Measurements from ENCODE around the gene C1QTNF2. TPM values are rescaled to one million over a fixed set of nuclear protein-coding genes. Genes with fewer than 3 reads are reported as not detected.

The C1QTNF2 gene
- polyA plus RNA-seq, 1 donor (not counting 4 experiments of a cell fraction or from before 2014, with no cell fraction given): 0.07 TPM

DNA sequence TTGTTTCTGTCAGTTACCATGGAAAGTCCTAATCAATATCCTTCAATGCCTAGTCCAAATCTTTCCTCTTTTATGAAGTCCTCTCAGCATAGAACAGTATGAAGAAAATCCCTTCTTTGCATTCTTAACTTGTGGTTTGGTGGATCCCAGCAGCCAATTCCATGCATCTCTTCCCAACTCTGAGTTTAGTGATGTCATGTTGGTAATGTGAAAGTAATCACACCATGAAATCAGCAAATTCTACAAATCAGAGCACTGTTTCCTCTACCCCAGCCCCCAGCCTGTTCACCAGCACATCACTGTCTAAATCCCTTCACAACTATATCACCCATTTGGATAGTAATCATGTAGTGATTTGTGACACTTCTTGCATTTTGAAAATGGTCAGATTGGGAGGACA lies 4.7 kb upstream of the C1QTNF2 start:
- FAIRE-seq: no peak
- H3K9ac ChIP-seq (ENCODE audit: control insufficient read depth, extremely low read depth, insufficient read depth, low read length): no peak overlapping the region
- H3K79me2 ChIP-seq (ENCODE audit: control insufficient read depth, insufficient read depth, low read length): no peaks in the 10 kb centered on the region
- no peaks in the 10 kb centered on the region for H3K9me1 ChIP-seq (ENCODE audit: control insufficient read depth, extremely low read depth, insufficient read depth, low read length)
- no peak overlapping the region for H3K4me3 ChIP-seq (ENCODE audit: control insufficient read depth in 2 of 3, extremely low read depth in 1 of 3, insufficient read depth in 2 of 3, low read depth in 1 of 3, low read length in 3 of 3)
- H3K4me2 ChIP-seq (ENCODE audit: control insufficient read depth, extremely low read depth, insufficient read depth, low read depth, low read length): no peak overlapping the region
- DNase-seq (ENCODE audit: low read depth, low spot score): no peak
- no peaks in the 10 kb centered on the region for H3K9me3 ChIP-seq (ENCODE audit: control insufficient read depth, low read depth, low read length)
- H3K4me1 ChIP-seq (ENCODE audit: control insufficient read depth, extremely low read depth, insufficient read depth, low read length): peaks cover 4% of the 10 kb centered on the region
- H3K27me3 ChIP-seq (ENCODE audit: control insufficient read depth, extremely low read depth, insufficient read depth, low read length): peaks cover 11% of the 10 kb centered on the region
- no peak overlapping the region for H2AFZ ChIP-seq (ENCODE audit: control insufficient read depth, low read length)
- H3K36me3 ChIP-seq (ENCODE audit: control insufficient read depth in 2 of 2, extremely low read depth in 1 of 2, insufficient read depth in 2 of 2, low read length in 2 of 2): no peaks in the 10 kb centered on the region
- no peaks in the 10 kb centered on the region for H4K20me1 ChIP-seq (ENCODE audit: control insufficient read depth, extremely low read depth, insufficient read depth, low read length)
- H3K27ac ChIP-seq (ENCODE audit: control insufficient read depth, insufficient read depth, low read length): no peak overlapping the region
- TF ChIP-seq, protein P1, sequence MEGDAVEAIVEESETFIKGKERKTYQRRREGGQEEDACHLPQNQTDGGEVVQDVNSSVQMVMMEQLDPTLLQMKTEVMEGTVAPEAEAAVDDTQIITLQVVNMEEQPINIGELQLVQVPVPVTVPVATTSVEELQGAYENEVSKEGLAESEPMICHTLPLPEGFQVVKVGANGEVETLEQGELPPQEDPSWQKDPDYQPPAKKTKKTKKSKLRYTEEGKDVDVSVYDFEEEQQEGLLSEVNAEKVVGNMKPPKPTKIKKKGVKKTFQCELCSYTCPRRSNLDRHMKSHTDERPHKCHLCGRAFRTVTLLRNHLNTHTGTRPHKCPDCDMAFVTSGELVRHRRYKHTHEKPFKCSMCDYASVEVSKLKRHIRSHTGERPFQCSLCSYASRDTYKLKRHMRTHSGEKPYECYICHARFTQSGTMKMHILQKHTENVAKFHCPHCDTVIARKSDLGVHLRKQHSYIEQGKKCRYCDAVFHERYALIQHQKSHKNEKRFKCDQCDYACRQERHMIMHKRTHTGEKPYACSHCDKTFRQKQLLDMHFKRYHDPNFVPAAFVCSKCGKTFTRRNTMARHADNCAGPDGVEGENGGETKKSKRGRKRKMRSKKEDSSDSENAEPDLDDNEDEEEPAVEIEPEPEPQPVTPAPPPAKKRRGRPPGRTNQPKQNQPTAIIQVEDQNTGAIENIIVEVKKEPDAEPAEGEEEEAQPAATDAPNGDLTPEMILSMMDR (optimal IDR thresholded peaks at IDR 0.05 in 1 of 3, IDR thresholded peaks at IDR 0.05 in 1 of 3, conservative IDR thresholded peaks at IDR 0.05 in 1 of 3; ENCODE audit: extremely low read depth in 1 of 3, insufficient read depth in 2 of 3, low read length in 3 of 3): no peak
- TF ChIP-seq EZH2 (IDR thresholded peaks at IDR 0.05; ENCODE audit: low read length): no peak
- dilution Hi-C loops (cut with MboI; ENCODE audit: extremely low pct_ligation_motif_present, low sequenced_read_pairs): no loop called here

DNA sequence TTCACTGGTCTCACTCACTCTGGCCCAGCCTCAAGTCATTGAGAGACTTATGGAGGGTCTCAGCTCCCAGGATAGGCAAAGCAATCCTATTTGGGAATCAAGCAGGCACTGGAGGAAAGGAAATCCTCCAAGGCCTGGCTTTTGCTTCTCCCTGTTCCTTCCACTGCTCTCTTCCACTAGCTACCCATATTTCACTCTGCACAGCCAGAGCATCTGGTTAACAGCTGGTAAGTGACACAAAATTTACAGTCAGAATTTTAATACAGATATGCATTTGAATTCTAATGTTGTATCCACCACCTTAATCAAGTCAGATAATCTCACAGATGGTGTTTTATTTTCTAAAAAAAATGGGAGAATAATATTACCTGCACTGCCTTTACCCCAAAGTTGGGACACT lies 868 bp upstream of the C1QTNF2 start:
- Histone ChIP-seq H3K27me3 (ENCODE audit: control insufficient read depth, extremely low read depth, insufficient read depth, low read length) (peaks cover 17% of the 10 kb centered on the region), H3K4me3 (ENCODE audit: control insufficient read depth in 2 of 3, extremely low read depth in 1 of 3, insufficient read depth in 2 of 3, low read depth in 1 of 3, low read length in 3 of 3) (no peak overlapping the region)
- TF ChIP-seq, protein P1 (optimal IDR thresholded peaks at IDR 0.05 in 1 of 3, IDR thresholded peaks at IDR 0.05 in 1 of 3, conservative IDR thresholded peaks at IDR 0.05 in 1 of 3; ENCODE audit: extremely low read depth in 1 of 3, insufficient read depth in 2 of 3, low read length in 3 of 3): no peak
- TF ChIP-seq EZH2 (IDR thresholded peaks at IDR 0.05; ENCODE audit: low read length): no peak

More for the DNA sequence above, 868 bp upstream of the C1QTNF2 start:
- Histone ChIP-seq H3K9me3 (ENCODE audit: control insufficient read depth, low read depth, low read length) (no peaks in the 10 kb centered on the region), H3K79me2 (ENCODE audit: control insufficient read depth, insufficient read depth, low read length) (no peaks in the 10 kb centered on the region), H3K4me2 (ENCODE audit: control insufficient read depth, extremely low read depth, insufficient read depth, low read depth, low read length) (no peak overlapping the region), H3K9ac (ENCODE audit: control insufficient read depth, extremely low read depth, insufficient read depth, low read length) (no peak overlapping the region), H3K27ac (ENCODE audit: control insufficient read depth, insufficient read depth, low read length) (no peak overlapping the region), H2AFZ (ENCODE audit: control insufficient read depth, low read length) (no peak overlapping the region), H3K36me3 (ENCODE audit: control insufficient read depth in 2 of 2, extremely low read depth in 1 of 2, insufficient read depth in 2 of 2, low read length in 2 of 2) (no peaks in the 10 kb centered on the region), H3K4me1 (ENCODE audit: control insufficient read depth, extremely low read depth, insufficient read depth, low read length) (peaks cover 8% of the 10 kb centered on the region), H3K9me1 (ENCODE audit: control insufficient read depth, extremely low read depth, insufficient read depth, low read length) (no peaks in the 10 kb centered on the region), H4K20me1 (ENCODE audit: control insufficient read depth, extremely low read depth, insufficient read depth, low read length) (no peaks in the 10 kb centered on the region)
- dilution Hi-C loops (cut with MboI; ENCODE audit: extremely low pct_ligation_motif_present, low sequenced_read_pairs): no loop called here
- DNase-seq (ENCODE audit: low read depth, low spot score): no peak
- FAIRE-seq: no peak
